Bronchial epithelial cell (primary cell): ENCODE data around the gene HOXC9. TPM values are rescaled to one million over a fixed set of nuclear protein-coding genes. Genes with fewer than 3 reads are reported as not detected.

Experiments
- DNase-seq: peaks from one replicate; pipeline ENCODE4 v3.0.0-alpha.2; 2010; ENCODE audit warnings: low read depth
- FAIRE-seq: peaks from 2 replicates; lab custom pipeline; 2011; peaks lifted over from hg19 to GRCh38; lab: Jason Lieb, UNC
- H3K27me3 ChIP-seq: 2 replicates; pipeline ENCODE4 v1.5.1; 2011; ENCODE audit warnings: low read length; ENCODE audit not compliant: control insufficient read depth, insufficient read depth
- H3K36me3 ChIP-seq: 2 replicates; pipeline ENCODE4 v1.5.1; 2011; ENCODE audit warnings: low read length; ENCODE audit not compliant: control insufficient read depth, insufficient read depth
- H3K4me3 ChIP-seq: 2 replicates; pipeline ENCODE4 v1.5.1; 2011; ENCODE audit warnings: mild to moderate bottlenecking, low read depth, low read length, control low read depth
- total RNA-seq: library from RNA; depleted of rRNA; stranded (reverse); fragments of >200 nt; gene quantifications from 2 replicates; pipeline ENCODE4 v1.2.1, GENCODE V29; 2014
- TF ChIP-seq, protein P1 (sequence below): IDR thresholded peaks from 2 replicates; pipeline ENCODE4 v1.5.1; 2011; ENCODE audit warnings: mild to moderate bottlenecking, moderate library complexity, low read length, control low read depth, inconsistent platforms; ENCODE audit not compliant: insufficient read depth, severe bottlenecking

Gene HOXC9
- total RNA-seq, 1 donor from 2014 or later, result not detected

DNA sequence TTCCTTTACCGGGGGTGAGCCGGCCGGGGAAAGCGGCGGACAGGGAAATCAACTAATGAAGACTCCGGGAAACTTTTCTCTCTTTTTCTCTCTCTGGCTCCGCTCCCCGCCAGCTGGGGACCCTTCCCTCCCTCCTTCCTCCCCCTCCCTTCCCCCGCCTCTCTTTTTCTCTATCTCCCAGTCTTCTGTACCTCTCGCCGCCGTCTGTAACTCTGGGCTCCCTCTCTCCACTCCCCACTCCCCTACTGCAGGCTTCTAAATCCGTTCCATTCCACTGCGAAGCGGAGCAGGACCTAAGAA lies 33.9 kb upstream of the HOXC9 start:
- TF ChIP-seq, protein P1, sequence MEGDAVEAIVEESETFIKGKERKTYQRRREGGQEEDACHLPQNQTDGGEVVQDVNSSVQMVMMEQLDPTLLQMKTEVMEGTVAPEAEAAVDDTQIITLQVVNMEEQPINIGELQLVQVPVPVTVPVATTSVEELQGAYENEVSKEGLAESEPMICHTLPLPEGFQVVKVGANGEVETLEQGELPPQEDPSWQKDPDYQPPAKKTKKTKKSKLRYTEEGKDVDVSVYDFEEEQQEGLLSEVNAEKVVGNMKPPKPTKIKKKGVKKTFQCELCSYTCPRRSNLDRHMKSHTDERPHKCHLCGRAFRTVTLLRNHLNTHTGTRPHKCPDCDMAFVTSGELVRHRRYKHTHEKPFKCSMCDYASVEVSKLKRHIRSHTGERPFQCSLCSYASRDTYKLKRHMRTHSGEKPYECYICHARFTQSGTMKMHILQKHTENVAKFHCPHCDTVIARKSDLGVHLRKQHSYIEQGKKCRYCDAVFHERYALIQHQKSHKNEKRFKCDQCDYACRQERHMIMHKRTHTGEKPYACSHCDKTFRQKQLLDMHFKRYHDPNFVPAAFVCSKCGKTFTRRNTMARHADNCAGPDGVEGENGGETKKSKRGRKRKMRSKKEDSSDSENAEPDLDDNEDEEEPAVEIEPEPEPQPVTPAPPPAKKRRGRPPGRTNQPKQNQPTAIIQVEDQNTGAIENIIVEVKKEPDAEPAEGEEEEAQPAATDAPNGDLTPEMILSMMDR, result no peak
- Histone ChIP-seq H3K4me3 (no peak overlapping the region), H3K36me3 (no peaks in the 10 kb centered on the region), H3K27me3 (peaks cover 85% of the 10 kb centered on the region)
- DNase-seq, result no peak
- FAIRE-seq, result no peak

DNA sequence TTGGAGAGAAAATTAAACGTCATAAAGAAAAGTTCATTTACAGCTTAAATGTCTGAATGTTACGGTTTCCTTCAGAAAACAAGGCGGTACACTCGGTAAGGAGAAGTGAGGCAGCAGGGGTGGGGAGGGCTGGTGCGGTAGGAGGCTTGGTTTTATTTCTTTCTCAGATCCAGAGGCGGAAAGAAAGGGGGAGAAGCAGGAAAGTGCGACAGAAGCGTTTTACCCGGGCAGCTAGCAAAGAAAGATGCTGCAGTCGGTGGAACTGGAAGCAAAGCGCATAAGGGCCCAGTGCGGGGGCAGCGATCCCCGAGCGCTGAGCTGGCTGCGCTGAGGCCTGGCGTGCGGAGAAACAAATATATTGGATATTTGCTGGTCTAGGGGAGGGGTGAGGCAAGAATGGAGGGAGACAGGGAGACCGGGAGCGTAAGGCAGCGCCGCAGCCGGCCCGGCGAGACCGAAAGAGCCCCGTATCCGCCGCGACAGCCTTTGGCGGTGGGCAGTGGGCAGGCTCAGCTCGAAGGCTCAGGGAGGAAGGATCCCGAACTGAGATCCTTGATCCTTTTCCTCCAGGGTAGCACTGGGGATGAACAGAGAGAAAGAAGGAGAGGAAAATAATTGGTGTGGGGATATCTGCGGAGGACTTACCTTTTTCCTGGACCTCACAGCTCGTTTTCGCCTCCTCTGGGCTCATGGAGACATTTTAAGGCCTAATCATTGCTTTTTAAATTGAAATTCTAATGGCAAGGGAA lies 33.4 kb upstream of the HOXC9 start:
- Histone ChIP-seq H3K36me3 (no peaks in the 10 kb centered on the region), H3K4me3 (no peak overlapping the region), H3K27me3 (peaks cover 88% of the 10 kb centered on the region)
- no peak for DNase-seq
- FAIRE-seq, result no peak
- TF ChIP-seq, protein P1, result no peak

DNA sequence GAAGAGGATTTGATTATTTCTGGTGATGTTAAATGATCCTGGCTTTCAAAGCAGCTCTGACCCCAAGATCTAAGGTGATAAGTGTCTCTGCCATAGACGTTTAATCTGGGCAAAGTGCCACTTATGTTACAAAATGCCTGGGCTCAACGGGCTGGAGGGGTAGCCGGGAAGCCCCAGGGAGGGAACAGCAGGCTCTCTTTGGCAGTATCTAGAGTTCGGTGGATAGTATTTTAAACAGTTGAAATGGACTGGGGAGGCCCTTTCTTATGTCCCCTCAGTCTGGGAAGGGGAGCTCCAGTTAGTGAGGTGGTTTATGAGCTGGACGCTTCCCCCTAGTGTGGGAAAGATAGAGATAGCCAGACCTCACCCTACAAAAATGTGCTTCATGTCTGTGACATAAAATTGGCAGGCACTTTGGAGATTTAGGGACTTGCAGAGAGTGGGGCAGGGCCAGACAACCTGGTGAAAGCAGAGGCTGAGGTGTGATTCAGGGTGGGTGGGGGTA lies 32.5 kb upstream of the HOXC9 start:
- Histone ChIP-seq H3K4me3 (no peak overlapping the region), H3K36me3 (no peaks in the 10 kb centered on the region), H3K27me3 (peaks cover 92% of the 10 kb centered on the region)
- FAIRE-seq, result no peak
- DNase-seq, result no peak
- TF ChIP-seq, protein P1, result no peak

DNA sequence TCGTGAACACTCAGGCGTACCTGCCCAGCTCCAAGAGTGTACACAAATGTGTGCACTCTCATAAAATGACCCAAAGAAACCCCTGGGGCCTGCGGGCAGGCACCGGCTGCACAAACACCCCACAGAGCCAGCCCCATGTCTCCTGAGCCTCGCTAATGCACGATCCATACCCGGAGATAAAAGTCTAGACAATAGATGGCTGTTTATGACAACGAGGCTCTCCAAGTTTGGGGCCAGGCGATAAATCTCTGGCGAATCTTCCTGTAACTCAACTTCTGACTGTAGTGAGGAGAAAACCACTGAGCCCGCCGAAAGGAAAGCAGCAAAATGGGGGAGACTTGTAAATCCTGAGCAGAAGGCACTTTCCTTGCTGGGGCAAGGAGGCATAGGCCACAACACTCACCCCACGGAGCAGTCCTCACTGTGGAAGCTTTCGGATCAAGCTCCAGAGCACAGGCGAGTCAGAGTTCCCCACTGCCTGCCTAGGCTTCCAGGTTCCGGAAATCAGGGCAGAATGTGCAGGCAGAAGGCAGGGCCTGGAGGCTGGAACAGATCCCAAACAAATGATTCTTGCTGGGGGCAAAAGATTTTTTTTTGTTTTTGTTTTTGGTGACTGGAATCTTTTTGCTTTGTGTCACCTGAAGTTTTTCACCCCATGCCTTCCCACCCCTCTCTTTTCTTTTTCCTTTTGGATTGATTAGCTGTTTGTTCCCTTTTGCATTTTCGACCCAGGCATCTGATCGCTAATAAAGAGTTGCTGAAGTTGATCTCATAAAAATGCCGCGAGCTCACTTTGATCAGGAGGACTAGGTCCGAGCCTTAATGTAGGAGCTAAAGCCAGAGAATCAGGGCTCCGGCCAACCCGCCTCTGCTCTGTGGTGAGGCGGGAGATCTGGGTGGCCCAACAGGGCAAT lies 31.5 kb upstream of the HOXC9 start:
- TF ChIP-seq, protein P1, result no peak
- no peak for DNase-seq
- FAIRE-seq, result no peak
- peaks cover 93% of the 10 kb centered on the region for H3K27me3 ChIP-seq
- H3K36me3 ChIP-seq, result no peaks in the 10 kb centered on the region
- H3K4me3 ChIP-seq, result no peak overlapping the region

DNA sequence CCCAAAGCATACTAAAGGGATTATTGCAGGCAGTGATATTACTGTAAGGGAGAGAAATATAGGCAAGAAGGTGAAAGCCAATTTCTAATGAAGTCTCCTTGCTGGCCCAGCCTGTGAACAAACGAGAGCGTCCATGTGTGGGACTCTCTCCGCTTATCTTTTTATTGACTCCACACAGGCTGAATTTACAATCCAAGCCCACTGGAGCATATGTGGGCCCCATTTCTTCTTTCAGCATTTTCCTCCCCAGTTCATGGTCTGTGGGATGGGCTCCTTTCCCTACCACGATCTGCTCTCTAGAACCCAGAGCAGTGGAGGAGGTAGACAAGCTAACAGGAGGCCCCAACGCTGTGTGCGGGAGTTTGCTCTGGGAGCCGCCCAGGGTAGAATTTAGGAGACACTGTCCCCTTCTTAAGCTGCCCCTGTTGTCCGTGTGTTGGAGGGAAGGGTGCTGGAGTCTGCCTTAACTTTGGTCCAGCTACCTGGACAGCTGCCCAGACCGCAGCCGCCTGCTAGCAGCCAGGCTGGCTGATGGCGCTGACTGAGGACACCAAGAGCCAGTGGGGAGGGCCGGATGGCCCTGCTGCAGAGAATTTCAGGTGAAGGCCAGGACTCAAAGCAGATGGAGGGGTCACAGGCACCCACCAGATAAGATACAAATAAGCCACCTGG lies 30.2 kb upstream of the HOXC9 start:
- Histone ChIP-seq H3K27me3 (peaks cover 93% of the 10 kb centered on the region), H3K4me3 (no peak overlapping the region), H3K36me3 (no peaks in the 10 kb centered on the region)
- TF ChIP-seq, protein P1, result no peak
- FAIRE-seq (no peak), DNase-seq (no peak)
